Left lung (tissue), 10 donors: ENCODE measurements around the gene NCAPG2. TPM values are rescaled to one million over a fixed set of nuclear protein-coding genes. Genes with fewer than 3 reads are reported as not detected.

Experiments used
- ATAC-seq: fragments of 200-7000 bp; cut with Tn5 transposase; one replicate; pipeline ENCODE4 v1.9.1; 2020; ENCODE audit warnings: moderate library complexity
- DNase-seq, 4 donors: peaks; one replicate each; pipeline ENCODE4 v3.0.0-alpha.2; 2013 to 2020
- H3K27ac ChIP-seq, 2 donors: fragments of 200-600 bp; sonication (generic) in 1 of 2; one replicate each; pipeline versions ENCODE4 v1.5.0 to v1.8.0; 2020 to 2021
- H3K27me3 ChIP-seq, 2 donors: fragments of 200-600 bp; sonication (generic) in 1 of 2; one replicate each; pipeline versions ENCODE4 v1.5.0 to v1.8.0; 2020 to 2021
- H3K36me3 ChIP-seq, 2 donors: fragments of 200-600 bp; sonication (generic) in 1 of 2; one replicate each; pipeline versions ENCODE4 v1.5.0 to v1.8.0; 2020 to 2021
- H3K4me1 ChIP-seq, 2 donors: fragments of 200-600 bp; one replicate each; pipeline ENCODE4 v1.8.0; 2021
- H3K4me3 ChIP-seq, 2 donors: fragments of 200-600 bp; sonication (generic) in 1 of 2; one replicate each; pipeline versions ENCODE4 v1.5.0 to v1.8.0; 2020 to 2021; ENCODE audit warnings: mild to moderate bottlenecking in 1 of 2
- H3K9me3 ChIP-seq, 2 donors: fragments of 200-600 bp; sonication (generic) in 1 of 2; one replicate each; pipeline versions ENCODE4 v1.5.0 to v1.8.0; 2020 to 2021
- intact Hi-C, 2 donors: fragments of 100-400 bp; cut with DNase I; formaldehyde crosslinking; loops; one replicate each; pipeline versions ENCODE4 v1.11.2 to v1.14.2; 2022
- polyA plus RNA-seq, 6 donors: library from polyadenylated mRNA; unstranded; fragments of 120-200 nt; gene quantifications; one replicate each; pipeline ENCODE4 v1.2.1, GENCODE V29; 2013; ENCODE audit not compliant: insufficient read length in 6 of 6
- total RNA-seq, 2 donors: library from RNA; stranded (reverse); fragmentation: NEBNext Ultra II Directional; extraction: Animal tissue kit (Norgen Biotek cat#: 25700); gene quantifications; one replicate each; pipeline ENCODE4 v1.2.1, GENCODE V29; 2021
- TF ChIP-seq, protein P1 (sequence below), 2 donors: fragments of 200-600 bp; sonication (generic) in 1 of 2; IDR thresholded peaks; one replicate each; pipeline versions ENCODE4 v1.5.0 to v1.8.0; 2021; ENCODE audit warnings: antibody characterized with exemption in 2 of 2
- donor health status: DM: no; HTN: yes; CAD: no.
- donor health status: DM: no; HTN: no; CAD: no.

The NCAPG2 gene
- total and polyA plus RNA-seq, 8 donors: 13.5 to 42.7 (median 24.6) TPM

DNA sequence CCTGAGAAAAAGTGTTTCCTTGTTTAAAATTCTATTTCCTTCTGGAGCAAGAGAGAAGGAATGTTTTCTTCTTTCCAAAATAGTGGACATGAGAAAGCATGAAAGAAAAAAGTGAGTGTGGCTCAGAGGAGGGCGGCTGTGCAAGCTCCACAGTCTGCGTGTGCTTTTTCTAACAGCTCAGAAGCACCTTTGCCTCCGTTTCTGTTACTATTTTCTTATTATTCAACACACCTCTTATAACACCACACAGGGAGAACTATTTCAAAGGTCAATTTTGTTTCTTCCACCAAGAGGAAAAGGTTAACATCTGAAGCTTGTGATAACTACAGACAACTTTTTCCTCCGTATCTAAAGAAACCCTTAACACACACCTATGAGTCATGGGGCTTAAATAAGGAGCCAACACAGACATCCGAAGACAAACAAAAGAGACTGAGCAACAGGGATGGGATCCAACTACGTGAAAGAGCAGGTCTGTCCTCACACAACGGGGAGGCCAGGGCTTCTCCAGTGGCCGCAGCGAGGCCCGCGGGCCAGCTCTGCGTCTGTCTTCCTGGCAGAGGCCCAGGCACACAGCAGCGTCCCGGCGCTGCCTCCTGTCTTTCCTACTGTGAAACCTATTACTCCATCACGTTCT is 36.2 kb upstream of the NCAPG2 start:
- Histone ChIP-seq H3K4me1 (peaks cover 0 to 19% of the 10 kb centered on the region in 2 donors), H3K36me3 (peaks cover 0 to 87% of the 10 kb centered on the region in 2 donors), H3K4me3 (no peak overlapping the region), H3K9me3 (no peaks in the 10 kb centered on the region), H3K27me3 (no peaks in the 10 kb centered on the region), H3K27ac (peak overlapping the region in 1 of 2 donors; percentile 57)
- no peak for DNase-seq
- intact Hi-C loops: no loop called here
- TF ChIP-seq, protein P1, sequence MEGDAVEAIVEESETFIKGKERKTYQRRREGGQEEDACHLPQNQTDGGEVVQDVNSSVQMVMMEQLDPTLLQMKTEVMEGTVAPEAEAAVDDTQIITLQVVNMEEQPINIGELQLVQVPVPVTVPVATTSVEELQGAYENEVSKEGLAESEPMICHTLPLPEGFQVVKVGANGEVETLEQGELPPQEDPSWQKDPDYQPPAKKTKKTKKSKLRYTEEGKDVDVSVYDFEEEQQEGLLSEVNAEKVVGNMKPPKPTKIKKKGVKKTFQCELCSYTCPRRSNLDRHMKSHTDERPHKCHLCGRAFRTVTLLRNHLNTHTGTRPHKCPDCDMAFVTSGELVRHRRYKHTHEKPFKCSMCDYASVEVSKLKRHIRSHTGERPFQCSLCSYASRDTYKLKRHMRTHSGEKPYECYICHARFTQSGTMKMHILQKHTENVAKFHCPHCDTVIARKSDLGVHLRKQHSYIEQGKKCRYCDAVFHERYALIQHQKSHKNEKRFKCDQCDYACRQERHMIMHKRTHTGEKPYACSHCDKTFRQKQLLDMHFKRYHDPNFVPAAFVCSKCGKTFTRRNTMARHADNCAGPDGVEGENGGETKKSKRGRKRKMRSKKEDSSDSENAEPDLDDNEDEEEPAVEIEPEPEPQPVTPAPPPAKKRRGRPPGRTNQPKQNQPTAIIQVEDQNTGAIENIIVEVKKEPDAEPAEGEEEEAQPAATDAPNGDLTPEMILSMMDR (IDR thresholded peaks at IDR 0.05): no peak
- peak; percentile 19 for ATAC-seq

DNA sequence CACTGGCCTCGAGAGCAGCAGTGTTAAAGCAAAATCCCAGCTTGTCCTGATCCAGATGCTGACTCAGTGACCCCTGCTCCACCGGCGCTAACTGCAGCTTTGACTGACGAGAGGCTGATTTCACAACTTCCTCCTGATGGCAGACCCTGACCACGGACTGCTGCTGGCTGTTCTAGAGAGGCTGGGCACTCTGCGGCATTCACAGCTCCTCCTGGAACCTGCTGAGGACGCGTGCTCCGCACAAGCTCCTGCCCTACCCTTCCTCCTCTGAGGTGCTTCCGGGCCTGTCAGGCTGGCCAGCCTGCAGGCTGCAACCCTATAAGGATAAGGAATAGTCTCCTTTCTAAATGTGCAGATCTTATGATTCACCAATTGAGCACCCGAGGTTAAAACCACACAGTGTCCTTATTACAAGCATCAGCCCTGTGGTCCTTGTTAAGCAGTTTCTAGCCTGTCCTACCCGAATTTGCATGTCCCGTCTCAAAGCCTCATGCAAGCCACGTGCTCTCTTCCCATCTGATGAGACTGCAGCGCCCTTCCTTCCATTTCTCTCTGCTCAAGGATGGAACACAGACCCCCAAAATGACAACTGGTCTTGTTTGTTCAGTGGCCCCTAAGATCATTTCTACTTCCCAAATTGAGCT is 35.5 kb upstream of the NCAPG2 start:
- DNase-seq (peak; percentile 24 to 79 (median 58)), ATAC-seq (peak; percentile 76)
- intact Hi-C loops: no loop called here
- no peaks in the 10 kb centered on the region for H3K9me3 ChIP-seq
- no peaks in the 10 kb centered on the region for H3K27me3 ChIP-seq
- H3K27ac ChIP-seq: peak overlapping the region in 1 of 2 donors; percentile 57
- peaks cover 0 to 19% of the 10 kb centered on the region in 2 donors for H3K4me1 ChIP-seq
- TF ChIP-seq, protein P1 (IDR thresholded peaks at IDR 0.05): no peak
- no peak overlapping the region for H3K4me3 ChIP-seq
- peaks cover 0 to 85% of the 10 kb centered on the region in 2 donors for H3K36me3 ChIP-seq

DNA sequence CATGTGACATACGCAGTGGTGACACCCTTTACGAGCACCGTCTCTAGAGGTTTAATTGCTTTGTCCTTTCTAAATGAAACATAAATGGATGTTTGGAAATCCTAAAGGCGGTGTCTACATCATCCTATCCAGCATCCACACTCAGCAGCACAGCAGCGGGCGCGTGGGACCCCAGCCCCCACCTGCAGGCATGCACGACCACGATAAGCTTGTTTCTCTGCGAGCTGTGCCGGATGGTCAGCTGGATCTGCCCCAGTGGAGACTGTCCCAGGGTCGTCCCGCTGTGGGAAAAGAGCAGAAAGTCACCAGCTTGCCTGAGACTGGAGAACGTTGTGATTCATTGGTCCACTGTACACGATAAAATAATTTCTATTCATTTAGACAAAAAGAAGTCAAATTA is 34.2 kb upstream of the NCAPG2 start:
- intact Hi-C loops: no loop called here
- no peak overlapping the region for H3K27ac ChIP-seq
- no peak for DNase-seq
- H3K4me3 ChIP-seq: no peak overlapping the region
- ATAC-seq: no peak
- TF ChIP-seq, protein P1 (IDR thresholded peaks at IDR 0.05): no peak
- H3K9me3 ChIP-seq: no peaks in the 10 kb centered on the region
- H3K36me3 ChIP-seq: peaks cover 0 to 94% of the 10 kb centered on the region in 2 donors
- H3K27me3 ChIP-seq: no peaks in the 10 kb centered on the region
- H3K4me1 ChIP-seq: peaks cover 0 to 19% of the 10 kb centered on the region in 2 donors

DNA sequence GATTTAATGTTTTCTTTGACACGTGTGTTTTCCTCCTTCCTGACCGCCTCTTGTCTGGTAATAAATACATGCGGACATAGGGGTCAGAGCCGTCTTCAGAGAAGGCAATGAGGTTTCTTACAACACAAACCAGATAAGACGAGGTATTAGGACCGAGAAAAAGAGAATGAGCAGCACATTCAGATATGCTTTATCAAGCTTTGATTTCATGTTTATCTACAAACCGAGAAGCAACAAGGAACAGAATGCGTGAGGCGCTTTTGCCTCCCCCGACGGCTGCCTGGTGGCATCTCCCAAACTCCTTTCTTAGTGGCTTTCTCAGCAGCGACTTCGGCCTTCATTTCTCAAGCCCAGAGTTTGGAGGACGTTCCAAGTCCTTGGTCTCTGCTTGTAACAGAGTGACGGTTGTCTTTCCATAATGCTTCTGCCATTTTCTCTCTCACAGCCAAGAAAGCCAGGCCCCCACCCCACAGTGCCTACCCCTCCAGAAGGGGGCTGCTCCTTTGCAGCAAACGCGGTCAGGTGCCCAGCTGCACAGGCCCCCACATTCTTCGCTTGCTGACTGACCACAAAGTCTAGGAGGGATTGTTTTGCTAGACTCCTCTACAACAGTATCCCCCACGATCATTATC is 32.6 kb upstream of the NCAPG2 start:
- TF ChIP-seq, protein P1 (IDR thresholded peaks at IDR 0.05): no peak
- ATAC-seq (no peak), DNase-seq (no peak)
- peaks cover 0 to 19% of the 10 kb centered on the region in 2 donors for H3K4me1 ChIP-seq
- intact Hi-C loops: no loop called here
- H3K4me3 ChIP-seq: no peak overlapping the region
- H3K27ac ChIP-seq: no peak overlapping the region
- peaks cover 0 to 89% of the 10 kb centered on the region in 2 donors for H3K36me3 ChIP-seq
- H3K27me3 ChIP-seq: no peaks in the 10 kb centered on the region
- no peaks in the 10 kb centered on the region for H3K9me3 ChIP-seq

DNA sequence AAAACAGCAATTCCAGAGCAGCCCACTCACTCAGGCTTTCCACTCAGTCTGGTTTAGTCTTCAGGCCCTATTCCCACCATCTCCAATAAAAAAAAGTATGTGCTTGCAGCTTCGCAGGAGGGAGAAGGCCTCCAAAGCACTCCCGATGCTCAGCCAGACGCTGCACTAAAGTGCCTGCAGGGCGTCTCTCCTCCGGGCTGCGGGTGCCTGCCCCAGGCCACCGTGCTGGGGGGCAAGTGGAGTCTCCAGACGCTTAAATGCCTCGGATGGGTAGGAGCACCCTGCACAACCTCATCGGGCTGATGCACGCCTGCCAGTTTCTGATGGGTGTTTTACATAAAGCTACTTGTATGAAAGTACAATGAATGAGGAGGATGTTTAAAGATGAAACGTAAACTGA is 31.3 kb upstream of the NCAPG2 start:
- Histone ChIP-seq H3K4me3 (no peak overlapping the region), H3K27me3 (no peaks in the 10 kb centered on the region), H3K27ac (no peak overlapping the region), H3K36me3 (peaks cover 0 to 77% of the 10 kb centered on the region in 2 donors), H3K9me3 (no peaks in the 10 kb centered on the region), H3K4me1 (peaks cover 0 to 19% of the 10 kb centered on the region in 2 donors)
- TF ChIP-seq, protein P1 (IDR thresholded peaks at IDR 0.05): no peak
- intact Hi-C loops: no loop called here
- DNase-seq (no peak), ATAC-seq (no peak)
